C4-2B (cell line): ENCODE data around the gene EXOSC5.

ENCODE experiments used
- H3K27ac ChIP-seq: fragments of 450-650 bp; 2 replicates; pipeline ENCODE4 v1.5.1; 2017
- CTCF ChIP-seq: fragments of 450-650 bp; conservative IDR thresholded peaks from 2 replicates; pipeline ENCODE4 v1.5.1; 2017; ENCODE audit warnings: mild to moderate bottlenecking
- ZFX ChIP-seq: fragments of 450-650 bp; IDR thresholded peaks from 2 replicates; pipeline ENCODE4 v1.6.1; 2017

EXOSC5 gene

DNA sequence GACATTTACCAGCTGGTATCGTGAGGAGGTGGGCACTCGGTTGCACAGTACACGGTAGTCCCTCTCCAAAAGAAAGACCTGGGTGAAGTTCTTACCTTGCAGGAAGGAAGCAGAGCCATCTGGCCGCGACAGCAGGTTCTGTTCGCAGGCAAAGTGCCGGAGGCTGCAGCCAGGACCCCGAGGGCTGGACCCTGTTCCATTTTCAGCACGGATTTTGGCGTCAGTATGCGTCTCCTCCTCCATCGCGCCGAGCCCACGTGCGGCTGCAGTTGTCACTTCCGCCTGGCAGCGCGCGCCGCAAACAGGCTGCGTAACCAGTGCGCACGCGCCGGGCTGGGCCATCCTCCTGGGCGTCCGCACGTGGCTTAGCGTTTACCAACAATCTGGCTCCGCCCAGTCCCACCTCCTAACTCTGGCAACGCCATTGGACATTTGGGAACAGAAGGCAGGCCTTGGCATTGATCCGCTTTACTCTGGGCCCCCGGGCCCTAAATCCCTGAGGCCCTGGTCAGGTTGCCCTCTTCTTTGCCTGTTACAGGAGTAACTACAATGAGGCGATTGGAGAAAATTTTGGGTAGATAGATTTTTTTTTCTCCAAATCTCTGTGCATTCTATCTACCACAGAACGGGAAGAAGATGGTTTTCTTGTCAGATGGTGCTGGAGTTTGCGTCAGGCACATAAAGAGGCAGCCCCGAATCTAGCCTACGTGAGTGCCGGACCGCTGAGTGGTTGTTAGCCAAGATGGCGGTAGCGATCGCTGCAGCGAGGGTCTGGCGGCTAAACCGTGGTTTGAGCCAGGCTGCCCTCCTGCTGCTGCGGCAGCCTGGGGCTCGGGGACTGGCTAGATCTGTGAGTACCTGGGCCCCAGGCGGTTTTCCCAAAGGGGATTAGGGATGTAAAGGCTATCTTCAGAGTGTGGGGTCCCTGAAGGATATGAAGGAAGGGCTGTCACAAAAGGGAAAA is at the start of gene EXOSC5, which contains the start of gene BCKDHA:
Gene EXOSC5, minus strand, starts transcription at position 274 of the 964 bp plus-strand sequence. Its CDS starts 31 bp downstream, at position 243.
Gene BCKDHA, plus strand, starts transcription at position 733 of the 964 bp plus-strand sequence. Its CDS starts 10 bp downstream, at position 743.
- TF ChIP-seq CTCF = no peak
- TF ChIP-seq ZFX = no peak
- H3K27ac ChIP-seq = peak within 1 kb of the TSS; percentile 92

DNA sequence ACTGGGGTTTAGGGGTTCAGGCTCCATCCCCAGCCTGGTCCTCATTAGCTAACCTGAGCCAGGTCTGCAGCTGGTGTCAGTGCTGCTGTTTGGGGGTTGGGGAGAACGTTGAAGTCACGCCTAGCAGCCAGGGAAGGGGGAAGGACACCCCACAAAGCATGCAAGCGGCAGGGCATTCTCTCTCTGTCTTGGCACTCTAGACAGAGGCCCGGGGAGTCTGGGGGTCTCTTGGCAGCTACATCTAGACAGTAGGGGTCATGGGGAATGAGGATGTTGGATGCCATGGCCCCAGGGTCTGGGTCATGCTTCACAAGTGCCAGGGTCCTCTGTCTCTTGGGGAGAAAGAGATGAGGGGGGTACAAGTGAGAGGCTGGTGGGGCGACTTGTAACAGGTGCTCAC is 48.4 kb upstream of the EXOSC5 start:
- no peak for TF ChIP-seq CTCF
- no peak for TF ChIP-seq ZFX
- H3K27ac ChIP-seq = no peak overlapping the region

DNA sequence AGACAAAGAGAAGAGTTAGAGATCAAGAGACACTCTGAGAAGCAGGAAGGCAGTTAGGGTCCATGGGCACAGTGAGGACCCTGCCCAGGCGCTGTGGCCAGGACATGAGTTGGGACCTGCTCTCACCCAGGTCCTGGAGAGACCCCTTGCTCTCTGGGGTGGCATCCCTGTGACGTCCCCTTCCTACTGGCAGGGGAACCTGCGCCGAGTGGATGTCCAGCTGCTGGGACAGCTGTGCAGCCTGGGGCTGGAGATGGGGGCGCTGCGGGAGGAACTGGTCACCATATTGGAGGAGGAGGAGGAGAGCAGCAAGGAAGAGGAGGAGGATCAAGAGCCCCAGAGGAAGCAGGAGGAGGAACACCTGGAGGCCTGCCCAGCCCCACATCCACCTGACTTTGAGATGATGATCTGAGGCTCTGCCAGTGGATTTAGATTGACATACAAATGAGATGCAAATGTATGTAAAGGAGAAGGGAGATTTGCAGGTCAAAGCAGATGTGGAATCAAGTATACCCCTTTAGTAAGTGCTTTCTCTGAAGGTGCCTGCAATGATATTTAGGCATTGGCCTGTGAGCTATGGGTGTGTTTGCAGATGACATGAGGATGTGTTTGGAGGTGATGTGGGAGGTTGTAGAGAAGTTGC is 46.8 kb upstream of the EXOSC5 start:
- TF ChIP-seq ZFX (no peak), CTCF (no peak)

GRCh38 chr19:41442473-41443355 is 45.6 kb upstream of the EXOSC5 start, which contains the start of gene ERICH4:
TSS of gene ERICH4 (plus strand) at chr19:41443156. CDS start at chr19:41443170, 14 bp downstream.
- TF ChIP-seq CTCF (no peak), ZFX (no peak)
- H3K27ac ChIP-seq = no peak within 1 kb of the TSS

More for the DNA sequence above, 46.8 kb upstream of the EXOSC5 start:
- no peak overlapping the region for H3K27ac ChIP-seq

GRCh38 chr19:41441321-41441945 is 44.3 kb upstream of the EXOSC5 start:
- H3K27ac ChIP-seq = no peak overlapping the region
- TF ChIP-seq ZFX (no peak), CTCF (no peak)

DNA sequence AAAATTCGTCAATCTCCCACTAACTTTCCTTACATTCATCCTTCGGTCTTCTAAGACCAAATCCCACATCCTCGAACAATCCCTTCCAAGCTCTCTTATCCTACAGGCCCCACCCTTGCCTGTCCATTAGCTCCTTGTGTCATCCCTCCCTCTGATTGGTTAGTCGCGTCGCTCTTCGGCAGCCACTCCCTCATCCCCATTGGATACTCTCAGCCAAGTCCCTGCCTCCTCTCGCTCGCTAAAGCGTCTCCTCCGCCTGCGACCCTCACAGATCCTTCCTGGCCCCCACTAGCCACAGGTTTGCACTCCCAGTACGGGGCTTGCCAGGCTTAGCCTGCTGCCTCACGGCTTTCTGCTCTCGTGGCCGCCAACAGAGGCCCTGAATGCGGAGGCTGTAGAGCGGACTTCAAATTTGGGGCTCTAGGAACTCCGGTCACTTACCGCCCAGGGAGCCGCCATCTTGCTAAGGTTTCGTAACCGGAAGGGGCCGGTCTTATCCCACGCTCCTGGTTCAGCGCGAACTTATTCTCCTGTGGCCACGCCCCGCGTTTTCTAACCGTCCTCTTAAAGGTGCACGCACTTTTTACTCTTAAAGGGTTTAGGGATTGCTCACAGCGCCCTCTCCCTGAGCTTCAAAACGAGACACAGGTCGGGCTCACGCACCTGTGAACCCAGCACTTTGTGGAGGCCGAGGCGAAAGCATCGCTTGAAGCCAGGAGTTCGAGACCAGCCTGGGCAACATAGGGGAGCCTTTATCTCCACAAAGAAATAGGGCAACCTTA is 42.5 kb upstream of the EXOSC5 start, which contains the start of gene DMAC2:
Gene DMAC2, minus strand, starts transcription at position 472 of the 782 bp plus-strand sequence. Its CDS starts 13 bp downstream, at position 459.
- peak within 1 kb of the TSS; percentile 82 for H3K27ac ChIP-seq
- TF ChIP-seq CTCF (peak; percentile 62), ZFX (no peak)
